Omental fat pad (tissue), 4 donors: ENCODE results near the gene ITGA6. TPM values are rescaled to one million over a fixed set of nuclear protein-coding genes. Genes with fewer than 3 reads are reported as not detected.

Source experiments
- ATAC-seq: fragments of 150-250 bp; one replicate; pipeline ENCODE4 v1.9.1; 2016; ENCODE audit warnings: mild to moderate bottlenecking, moderate library complexity; ENCODE audit not compliant: low FRiP score
- DNase-seq: peaks from one replicate; pipeline ENCODE4 v3.0.0-alpha.2; 2019; ENCODE audit warnings: low spot score
- total RNA-seq, 4 donors: library from RNA; depleted of rRNA; stranded (reverse); fragments of >200 nt; gene quantifications; one replicate each; pipeline ENCODE4 v1.1.0, GENCODE V29; 2016
- TF ChIP-seq, protein P1 (sequence below), 3 donors: fragments of 450-650 bp; IDR thresholded peaks; one replicate each; pipeline ENCODE4 v1.5.1; 2016 to 2017; ENCODE audit warnings: antibody characterized with exemption in 3 of 3, mild to moderate bottlenecking in 3 of 3, moderate library complexity in 2 of 3

The ITGA6 gene
- total RNA-seq, 4 donors from 2014 or later = 42.3 to 254 (median 93.9) TPM

DNA sequence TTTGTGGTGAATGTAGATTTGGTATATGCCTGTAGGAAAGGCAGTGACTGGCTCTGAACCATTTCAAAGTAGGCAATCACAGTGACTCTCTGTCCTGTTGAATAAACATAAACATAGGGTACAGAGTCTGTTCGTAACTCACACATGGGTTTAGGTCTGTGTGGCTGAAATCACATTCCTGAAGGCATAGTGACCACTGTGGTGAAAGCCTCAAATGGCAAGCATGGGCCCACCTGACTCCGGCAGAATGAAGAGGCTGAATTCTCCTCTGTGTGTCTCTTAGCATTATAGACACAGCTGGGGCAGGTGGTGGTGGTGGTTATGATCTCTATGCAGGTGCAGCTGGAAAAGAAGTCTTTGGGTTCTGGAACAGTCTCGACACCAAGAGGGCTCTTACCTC, 61.2 kb downstream of the ITGA6 start:
- no peak for ATAC-seq
- TF ChIP-seq, protein P1, sequence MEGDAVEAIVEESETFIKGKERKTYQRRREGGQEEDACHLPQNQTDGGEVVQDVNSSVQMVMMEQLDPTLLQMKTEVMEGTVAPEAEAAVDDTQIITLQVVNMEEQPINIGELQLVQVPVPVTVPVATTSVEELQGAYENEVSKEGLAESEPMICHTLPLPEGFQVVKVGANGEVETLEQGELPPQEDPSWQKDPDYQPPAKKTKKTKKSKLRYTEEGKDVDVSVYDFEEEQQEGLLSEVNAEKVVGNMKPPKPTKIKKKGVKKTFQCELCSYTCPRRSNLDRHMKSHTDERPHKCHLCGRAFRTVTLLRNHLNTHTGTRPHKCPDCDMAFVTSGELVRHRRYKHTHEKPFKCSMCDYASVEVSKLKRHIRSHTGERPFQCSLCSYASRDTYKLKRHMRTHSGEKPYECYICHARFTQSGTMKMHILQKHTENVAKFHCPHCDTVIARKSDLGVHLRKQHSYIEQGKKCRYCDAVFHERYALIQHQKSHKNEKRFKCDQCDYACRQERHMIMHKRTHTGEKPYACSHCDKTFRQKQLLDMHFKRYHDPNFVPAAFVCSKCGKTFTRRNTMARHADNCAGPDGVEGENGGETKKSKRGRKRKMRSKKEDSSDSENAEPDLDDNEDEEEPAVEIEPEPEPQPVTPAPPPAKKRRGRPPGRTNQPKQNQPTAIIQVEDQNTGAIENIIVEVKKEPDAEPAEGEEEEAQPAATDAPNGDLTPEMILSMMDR (IDR thresholded peaks at IDR 0.05) = no peak
- DNase-seq = no peak

GRCh38 chr2:172489681-172490080, 62.3 kb downstream of the ITGA6 start:
- no peak for ATAC-seq
- TF ChIP-seq, protein P1 (IDR thresholded peaks at IDR 0.05) = no peak
- DNase-seq = no peak

DNA sequence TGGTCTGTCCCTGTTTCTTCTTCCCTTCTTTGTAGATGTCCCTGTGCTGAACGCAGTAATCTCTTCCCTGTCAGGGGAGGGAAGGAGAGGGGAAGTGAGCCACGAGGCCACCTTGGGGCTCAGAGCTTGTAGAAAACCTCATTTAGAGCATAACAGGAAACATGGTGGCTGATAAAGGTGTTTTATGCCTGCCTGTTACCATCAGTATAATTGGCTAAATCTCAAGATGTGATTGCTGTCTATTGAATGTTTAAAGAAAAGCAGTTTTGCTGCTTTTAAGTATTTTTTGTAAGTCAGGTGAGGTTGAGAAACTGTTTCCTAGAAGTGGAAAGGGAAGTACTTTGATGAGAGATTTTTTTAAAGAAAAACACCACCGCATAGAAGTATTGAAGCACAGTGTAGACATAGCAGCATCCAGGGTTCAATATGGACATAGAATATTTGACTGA, 68.8 kb downstream of the ITGA6 start:
- DNase-seq (no peak), ATAC-seq (no peak)
- TF ChIP-seq, protein P1 (IDR thresholded peaks at IDR 0.05) = no peak

- no peak for DNase-seq
- ATAC-seq = no peak
- TF ChIP-seq, protein P1 (IDR thresholded peaks at IDR 0.05) = no peak
Measured at GRCh38 chr2:172507199-172507598, 79.8 kb downstream of the ITGA6 start.

GRCh38 chr2:172510088-172510487, 82.7 kb downstream of the ITGA6 start:
- no peak for ATAC-seq
- TF ChIP-seq, protein P1 (IDR thresholded peaks at IDR 0.05) = no peak
- no peak for DNase-seq

- DNase-seq (no peak), ATAC-seq (no peak)
- TF ChIP-seq, protein P1 (IDR thresholded peaks at IDR 0.05) = no peak
Measured at GRCh38 chr2:172510548-172510947, 83.2 kb downstream of the ITGA6 start.

- no peak for ATAC-seq
- TF ChIP-seq, protein P1 (IDR thresholded peaks at IDR 0.05) = no peak
- no peak for DNase-seq
Measured at GRCh38 chr2:172512810-172513523, 85.6 kb downstream of the ITGA6 start.
